Stimulated activated CD4-positive, alpha-beta T cell treated with anti-CD3 and anti-CD28 coated beads, TNF-alpha, amount 100 ng/mL, for 4 hours (primary cell): ENCODE measurements around the gene RAB15.

Experiments used
- DNase-seq, 3 experiments: peaks; one replicate each; pipeline ENCODE4 v3.0.0-alpha.2; 2020; ENCODE audit warnings: low read depth in 3 of 3

RAB15 gene

GRCh38 chr14:64910847-64911495 lies 61.2 kb downstream of the RAB15 start:
- no peak for DNase-seq

GRCh38 chr14:64906022-64906421 lies 66.1 kb downstream of the RAB15 start:
- DNase-seq = no peak

GRCh38 chr14:64899958-64900357 lies 72.2 kb downstream of the RAB15 start:
- DNase-seq = no peak
